ENCODE measurements around the gene FES. TPM values are rescaled to one million over a fixed set of nuclear protein-coding genes. Genes with fewer than 3 reads are reported as not detected.
"Not testable (repeated sequence)": the region's sequence is repeated elsewhere in the genome, so short reads cannot be mapped to it uniquely, and the experiment has no call there.

FES gene
- total RNA-seq, 2 experiments from 2014 or later: 2.1 to 2.5 TPM

DNA sequence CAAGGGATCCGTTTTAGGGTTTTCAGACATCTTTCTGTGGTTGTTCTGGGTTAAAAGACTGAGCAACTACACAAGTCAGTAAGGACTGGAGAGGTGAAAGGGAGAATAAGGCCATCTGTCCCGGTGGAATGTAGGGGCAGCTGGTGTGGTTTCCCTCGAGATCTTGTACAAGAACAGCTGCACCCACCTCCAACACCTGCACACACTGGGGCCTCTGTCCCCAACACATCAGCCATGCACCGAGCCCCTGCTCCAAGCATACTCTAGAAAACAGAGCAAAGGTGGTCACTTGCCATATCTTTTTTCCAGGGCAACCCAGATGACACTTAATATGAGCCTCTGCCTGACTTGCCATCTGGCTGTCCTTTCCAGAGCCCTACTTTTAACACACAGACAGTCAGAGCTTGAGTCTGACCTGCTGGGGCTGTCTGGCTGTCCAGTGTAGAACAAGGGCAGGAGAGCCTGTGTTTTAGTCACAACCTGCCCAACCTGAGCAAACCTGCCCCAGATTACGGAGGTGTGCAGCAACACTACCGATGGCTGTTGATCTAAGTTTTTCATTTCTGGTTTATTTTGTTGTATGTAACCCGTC, 31.0 kb downstream of the FES start:
- DNase-seq: no peak
- Mint-ChIP-seq H3K9me3 (no peaks in the 10 kb centered on the region), H3K4me3 (no peak overlapping the region), H3K27me3 (no peaks in the 10 kb centered on the region), H3K4me1 (no peaks in the 10 kb centered on the region), H3K36me3 (peaks cover 13% of the 10 kb centered on the region), H3K27ac (no peak overlapping the region)

DNA sequence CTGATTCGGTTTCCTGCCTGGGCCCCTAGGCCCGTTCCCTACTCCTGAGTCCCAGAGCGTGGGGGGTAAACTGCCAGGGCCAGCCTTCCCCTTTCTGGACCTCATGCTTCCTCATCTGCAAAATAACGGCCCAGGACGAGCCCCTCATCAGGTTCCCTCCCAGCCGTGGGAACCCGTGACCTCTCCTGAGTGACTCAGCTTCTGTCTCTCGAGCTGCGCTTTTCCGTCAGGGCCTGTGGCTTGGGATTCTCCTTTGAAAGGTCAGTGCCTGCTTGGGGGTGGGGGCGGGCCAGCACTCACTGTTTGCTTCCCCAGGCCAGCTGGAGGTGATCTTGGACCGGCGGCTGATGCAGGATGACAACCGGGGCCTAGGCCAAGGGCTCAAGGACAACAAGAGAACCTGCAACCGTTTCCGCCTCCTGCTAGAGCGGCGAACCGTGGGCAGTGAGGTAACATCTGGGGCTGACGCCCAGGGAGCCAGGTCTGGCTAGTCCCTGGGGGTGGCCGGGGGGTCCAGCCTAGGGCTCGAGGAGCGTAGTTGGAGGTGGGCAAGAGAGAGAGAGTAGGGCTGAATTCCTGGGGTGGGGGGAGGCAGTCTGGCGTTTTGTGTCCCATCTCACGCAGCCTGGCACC, 31.6 kb downstream of the FES start:
- no peaks in the 10 kb centered on the region for H3K9me3 Mint-ChIP-seq
- H3K4me3 Mint-ChIP-seq: no peak overlapping the region
- H3K4me1 Mint-ChIP-seq: no peaks in the 10 kb centered on the region
- no peak overlapping the region for H3K27ac Mint-ChIP-seq
- H3K36me3 Mint-ChIP-seq: peaks cover 13% of the 10 kb centered on the region
- no peaks in the 10 kb centered on the region for H3K27me3 Mint-ChIP-seq
- no peak for DNase-seq

DNA sequence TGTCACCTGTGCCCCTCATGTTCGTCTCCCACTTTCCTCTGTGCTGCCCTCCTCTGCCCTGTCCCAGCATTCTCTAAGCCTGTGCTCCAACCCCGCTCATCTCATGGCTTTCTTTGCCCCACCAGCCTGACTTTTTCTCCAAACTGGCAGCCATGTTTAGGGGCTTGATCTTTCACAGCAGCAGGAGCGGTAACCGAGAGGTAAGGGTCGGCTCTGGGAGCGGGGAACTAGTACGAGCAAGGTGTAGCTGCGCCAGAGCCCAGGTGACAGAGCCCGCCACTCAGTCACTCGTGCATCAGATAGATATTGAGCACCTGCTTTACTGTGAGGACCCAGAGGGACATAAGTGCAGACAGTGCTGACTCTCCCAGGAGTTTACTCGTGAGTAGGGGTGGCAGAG, 32.2 kb downstream of the FES start:
- DNase-seq: no peak
- Mint-ChIP-seq H3K36me3 (peaks cover 16% of the 10 kb centered on the region), H3K9me3 (no peaks in the 10 kb centered on the region), H3K4me3 (no peak overlapping the region), H3K27me3 (no peaks in the 10 kb centered on the region), H3K27ac (no peak overlapping the region), H3K4me1 (no peaks in the 10 kb centered on the region)

DNA sequence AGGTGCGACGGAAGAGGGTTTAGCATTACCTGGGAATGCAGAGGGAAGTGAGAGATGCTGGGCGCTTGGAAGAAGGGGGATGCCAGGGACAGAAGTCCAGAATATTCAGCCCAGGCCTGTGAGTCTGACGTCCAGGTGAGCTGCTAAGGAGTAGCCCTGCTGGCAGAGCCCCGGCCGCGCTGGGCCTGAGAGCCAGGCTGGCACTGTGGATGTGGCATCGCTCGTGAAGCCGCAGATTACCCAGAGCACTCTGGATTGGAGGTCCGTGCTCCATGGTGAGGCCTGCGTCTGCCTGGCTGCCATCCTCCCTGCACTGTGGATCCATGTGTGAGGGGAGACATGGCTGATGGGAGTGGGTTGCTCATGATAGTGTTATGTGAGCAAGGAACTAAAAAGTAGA, 33.3 kb downstream of the FES start:
- no peak for DNase-seq
- Mint-ChIP-seq H3K27ac (no peak overlapping the region), H3K4me1 (no peaks in the 10 kb centered on the region), H3K36me3 (peaks cover 19% of the 10 kb centered on the region), H3K4me3 (no peak overlapping the region), H3K9me3 (no peaks in the 10 kb centered on the region), H3K27me3 (no peaks in the 10 kb centered on the region)

DNA sequence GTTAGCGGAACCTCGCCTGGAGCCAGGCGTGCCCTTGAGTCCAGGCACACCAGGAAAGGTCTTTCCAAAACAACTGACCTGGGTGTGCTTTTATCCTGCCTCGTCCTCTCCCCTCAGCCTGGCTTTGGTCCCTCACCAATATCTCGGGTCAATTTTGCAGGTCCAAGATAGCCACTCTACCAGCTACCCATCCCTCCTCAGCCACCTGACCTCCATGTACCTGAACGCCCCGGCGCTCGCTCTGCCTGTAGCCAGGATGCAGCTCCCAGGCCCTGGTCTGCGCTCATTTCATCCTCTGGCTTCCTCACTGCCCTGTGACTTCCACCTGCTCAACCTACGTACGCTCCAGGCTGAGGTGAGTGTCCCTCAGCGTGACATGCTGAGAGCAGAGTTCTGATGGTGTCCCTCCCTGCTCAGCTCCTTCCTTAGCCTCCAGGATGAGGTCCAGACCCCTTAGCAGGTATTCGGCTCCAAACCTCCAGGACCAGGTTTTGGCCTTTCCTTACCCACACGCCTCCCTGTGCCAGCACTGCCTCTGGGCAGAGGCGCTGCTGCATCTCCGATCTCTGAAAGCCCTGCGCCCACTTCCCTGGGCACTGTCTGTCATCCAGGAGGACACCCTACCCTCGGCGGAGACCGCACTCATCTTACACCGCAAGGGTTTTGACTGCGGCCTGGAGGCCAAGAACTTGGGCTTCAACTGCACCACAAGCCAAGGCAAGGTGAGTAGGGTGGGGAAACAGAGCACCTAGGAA, 33.9 kb downstream of the FES start:
- DNase-seq: no peak
- Mint-ChIP-seq H3K36me3 (peaks cover 19% of the 10 kb centered on the region), H3K27ac (no peak overlapping the region), H3K4me3 (no peak overlapping the region), H3K27me3 (no peaks in the 10 kb centered on the region), H3K4me1 (peaks cover 2% of the 10 kb centered on the region), H3K9me3 (no peaks in the 10 kb centered on the region)

DNA sequence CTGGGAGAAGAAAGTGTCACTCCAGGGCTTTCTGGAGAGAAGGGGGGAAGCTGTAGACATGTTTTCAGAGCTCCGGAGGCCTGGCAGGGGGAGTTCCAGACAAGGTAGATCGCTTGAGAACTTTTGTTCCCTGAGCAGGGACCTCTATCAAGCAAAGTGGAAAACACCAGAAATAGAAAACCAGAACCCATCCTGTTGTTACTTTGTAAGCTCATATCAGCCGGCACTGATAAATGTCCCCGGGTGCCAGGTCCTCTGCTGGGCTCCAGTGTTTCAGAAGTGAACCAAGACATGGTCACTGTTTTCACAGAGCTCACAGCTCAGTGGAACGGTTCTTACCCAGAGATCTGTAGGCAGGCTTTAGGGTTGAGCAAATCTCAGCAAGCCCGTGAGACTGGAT, 34.5 kb downstream of the FES start:
- Mint-ChIP-seq H3K9me3 (no peaks in the 10 kb centered on the region), H3K27me3 (no peaks in the 10 kb centered on the region), H3K4me1 (peaks cover 2% of the 10 kb centered on the region), H3K36me3 (peaks cover 19% of the 10 kb centered on the region), H3K27ac (no peak overlapping the region), H3K4me3 (no peak overlapping the region)
- DNase-seq: no peak

DNA sequence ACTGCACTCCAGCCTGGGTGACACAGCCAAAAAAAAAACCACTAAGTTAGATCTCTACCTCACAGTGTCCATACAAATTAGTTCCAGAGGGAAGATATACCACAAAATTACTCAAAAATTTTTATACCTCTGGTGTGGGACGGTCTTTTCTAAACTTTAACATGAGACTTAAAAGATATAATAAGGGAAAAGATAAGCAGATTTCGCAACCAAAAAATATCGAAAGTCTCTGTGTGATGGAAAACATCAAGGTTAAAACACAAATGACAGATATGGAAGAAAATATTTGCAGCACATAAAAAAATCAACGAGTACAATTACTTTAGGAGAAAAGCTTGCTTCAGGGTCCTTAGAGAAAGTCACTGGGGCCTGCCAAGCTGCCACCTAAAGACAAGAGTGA, 37.6 kb downstream of the FES start:
- Mint-ChIP-seq H3K9me3 (no peaks in the 10 kb centered on the region), H3K4me3 (no peak overlapping the region), H3K36me3 (peaks cover 16% of the 10 kb centered on the region), H3K27me3 (no peaks in the 10 kb centered on the region), H3K4me1 (peaks cover 7% of the 10 kb centered on the region), H3K27ac (no peak overlapping the region)
- DNase-seq: no peak

DNA sequence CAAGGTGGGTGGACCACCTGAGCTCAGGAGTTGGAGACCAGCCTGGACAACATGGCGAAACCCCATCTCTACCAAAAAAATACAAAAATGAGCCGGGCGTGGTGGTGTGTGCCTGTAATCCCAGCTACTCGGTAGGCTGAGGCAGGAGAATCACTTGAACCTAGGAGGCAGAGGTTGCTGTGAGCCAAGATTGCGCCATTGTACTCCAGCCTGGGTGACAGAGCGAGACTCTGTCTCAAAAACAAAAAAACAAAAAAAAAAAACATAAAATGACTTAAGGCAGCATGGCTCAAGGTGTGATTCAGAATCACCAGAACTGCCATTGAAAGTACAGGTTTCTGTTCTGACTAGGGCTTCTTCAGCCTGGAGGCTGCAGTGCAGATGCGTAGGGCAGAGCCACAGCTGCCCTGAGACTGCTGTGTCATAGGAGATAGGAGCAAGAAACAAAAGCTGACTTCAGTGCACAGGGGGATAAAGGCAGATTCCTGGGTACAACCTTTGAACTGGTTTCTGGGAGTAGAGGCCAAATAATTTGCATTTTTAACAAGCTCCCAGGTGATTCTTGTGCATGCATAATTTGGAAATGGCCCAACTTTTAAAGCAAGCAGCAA, 38.5 kb downstream of the FES start:
- not testable (repeated sequence) for DNase-seq

DNA sequence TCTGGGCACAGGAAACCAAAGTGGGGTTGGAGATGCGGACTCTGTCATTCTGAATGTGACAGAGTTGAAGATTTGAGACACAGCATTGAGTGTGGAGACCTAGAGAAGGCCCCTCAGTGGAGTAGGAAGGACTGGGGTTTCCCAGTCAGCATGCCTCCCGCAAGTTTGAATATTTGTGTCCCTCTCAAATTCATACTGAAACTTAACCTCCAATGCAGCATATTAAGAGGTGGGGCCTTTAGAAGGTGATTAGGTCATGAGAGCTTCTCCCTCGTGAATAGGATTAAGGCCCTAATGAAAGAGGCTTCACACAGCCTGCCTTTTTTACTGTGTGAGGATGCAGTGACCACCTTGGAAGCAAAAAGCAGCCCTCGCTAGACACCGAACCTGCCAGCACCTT, 40.1 kb downstream of the FES start:
- H3K27ac Mint-ChIP-seq: peak overlapping the region; percentile 26

More for the DNA sequence above, 38.5 kb downstream of the FES start:
- H3K27ac Mint-ChIP-seq, H3K27me3 Mint-ChIP-seq, H3K4me1 Mint-ChIP-seq, H3K9me3 Mint-ChIP-seq, H3K4me3 Mint-ChIP-seq: not testable (repeated sequence)
- H3K36me3 Mint-ChIP-seq: peaks cover 16% of the 10 kb centered on the region

DNA sequence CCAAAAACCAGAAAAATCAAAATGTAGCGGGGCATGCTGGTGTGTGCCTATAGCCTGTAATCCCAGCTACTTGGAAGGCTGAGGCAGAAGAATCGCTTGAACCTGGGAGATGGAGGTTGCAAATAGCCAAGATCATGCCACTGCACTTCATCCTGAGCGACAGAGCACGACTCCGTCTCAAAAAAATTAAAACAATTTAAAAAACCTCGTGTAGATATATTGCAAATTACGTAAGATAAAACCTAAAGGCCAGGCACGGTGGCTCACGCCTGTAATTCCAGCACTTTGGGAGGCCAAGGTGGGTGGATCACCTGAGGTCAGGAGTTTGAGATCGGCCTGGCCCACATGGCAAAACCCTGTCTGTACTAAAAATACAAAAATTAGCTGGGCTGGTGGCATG, 42.5 kb downstream of the FES start:
- H3K4me3 Mint-ChIP-seq, H3K27me3 Mint-ChIP-seq, H3K9me3 Mint-ChIP-seq, DNase-seq, H3K27ac Mint-ChIP-seq: not testable (repeated sequence)
- H3K4me1 Mint-ChIP-seq: peaks cover 31% of the 10 kb centered on the region
- peaks cover 10% of the 10 kb centered on the region for H3K36me3 Mint-ChIP-seq

More for the DNA sequence above, 40.1 kb downstream of the FES start:
- Mint-ChIP-seq H3K9me3 (no peaks in the 10 kb centered on the region), H3K4me1 (peaks cover 15% of the 10 kb centered on the region), H3K27me3 (no peaks in the 10 kb centered on the region), H3K4me3 (no peak overlapping the region), H3K36me3 (peaks cover 9% of the 10 kb centered on the region)
- no peak for DNase-seq

DNA sequence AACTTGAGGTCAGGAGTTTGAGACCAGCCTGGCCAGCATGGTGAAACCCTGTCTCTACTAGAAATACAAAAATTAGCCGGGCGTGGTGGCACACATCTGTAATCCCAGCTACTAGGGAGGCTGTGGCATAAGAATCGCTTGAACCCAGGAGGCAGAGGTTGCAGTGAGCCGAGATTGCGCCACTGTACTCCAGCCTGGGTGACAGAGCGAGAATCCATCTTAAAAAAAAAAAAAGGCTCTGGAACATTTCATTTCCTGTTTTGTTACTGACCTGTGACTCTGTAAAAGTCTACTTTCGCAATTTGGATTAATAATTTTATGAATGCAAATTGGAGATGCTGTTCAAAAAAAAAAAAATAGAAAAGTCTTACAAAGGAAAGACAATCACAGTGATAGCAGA, 43.8 kb downstream of the FES start:
- H3K27ac Mint-ChIP-seq, H3K36me3 Mint-ChIP-seq, H3K27me3 Mint-ChIP-seq, DNase-seq, H3K9me3 Mint-ChIP-seq: not testable (repeated sequence)
- H3K4me1 Mint-ChIP-seq: peaks cover 33% of the 10 kb centered on the region
- H3K4me3 Mint-ChIP-seq: peak overlapping the region; percentile 42

DNA sequence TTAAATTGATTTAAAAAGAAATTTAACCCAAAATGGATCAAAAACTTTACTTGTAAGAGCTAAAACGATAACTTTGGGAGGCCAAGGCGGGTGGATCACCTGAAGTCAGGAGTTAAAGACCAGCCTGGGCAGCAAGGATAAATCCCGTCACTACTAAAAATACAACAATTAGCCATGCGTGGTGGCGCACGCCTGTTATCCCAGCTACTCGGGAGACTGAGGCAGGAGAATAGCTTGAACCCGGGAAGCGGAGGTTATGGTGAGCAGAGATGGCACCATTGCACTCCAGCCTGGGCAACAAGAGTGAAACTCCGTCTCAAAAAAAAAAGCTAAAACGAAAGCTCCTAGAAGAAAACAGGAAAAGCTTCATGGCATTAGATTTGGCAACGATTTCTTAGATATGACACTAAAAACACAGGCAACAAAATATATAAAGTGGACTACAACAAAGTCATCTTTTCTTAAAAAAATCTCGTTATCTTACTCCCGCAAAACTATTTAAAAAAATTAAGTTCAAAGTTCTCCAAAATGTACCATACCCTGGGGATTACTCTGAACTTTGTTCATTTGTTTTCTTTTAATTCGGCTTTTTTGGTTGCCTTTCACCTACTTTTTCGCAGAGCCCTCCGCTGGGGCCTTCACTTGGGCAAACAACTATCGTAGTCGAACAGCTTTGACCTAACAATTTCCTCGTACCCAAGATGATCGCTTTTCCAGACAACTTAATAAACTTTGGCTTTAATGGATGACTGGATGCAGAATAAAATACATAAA, 45.1 kb downstream of the FES start:
- peak overlapping the region; percentile 98 for H3K4me3 Mint-ChIP-seq
- H3K36me3 Mint-ChIP-seq: peaks cover 9% of the 10 kb centered on the region
- H3K4me1 Mint-ChIP-seq: peaks cover 37% of the 10 kb centered on the region
- DNase-seq: no peak
- H3K9me3 Mint-ChIP-seq: no peaks in the 10 kb centered on the region
- H3K27ac Mint-ChIP-seq: peak overlapping the region; percentile 99
- no peaks in the 10 kb centered on the region for H3K27me3 Mint-ChIP-seq

DNA sequence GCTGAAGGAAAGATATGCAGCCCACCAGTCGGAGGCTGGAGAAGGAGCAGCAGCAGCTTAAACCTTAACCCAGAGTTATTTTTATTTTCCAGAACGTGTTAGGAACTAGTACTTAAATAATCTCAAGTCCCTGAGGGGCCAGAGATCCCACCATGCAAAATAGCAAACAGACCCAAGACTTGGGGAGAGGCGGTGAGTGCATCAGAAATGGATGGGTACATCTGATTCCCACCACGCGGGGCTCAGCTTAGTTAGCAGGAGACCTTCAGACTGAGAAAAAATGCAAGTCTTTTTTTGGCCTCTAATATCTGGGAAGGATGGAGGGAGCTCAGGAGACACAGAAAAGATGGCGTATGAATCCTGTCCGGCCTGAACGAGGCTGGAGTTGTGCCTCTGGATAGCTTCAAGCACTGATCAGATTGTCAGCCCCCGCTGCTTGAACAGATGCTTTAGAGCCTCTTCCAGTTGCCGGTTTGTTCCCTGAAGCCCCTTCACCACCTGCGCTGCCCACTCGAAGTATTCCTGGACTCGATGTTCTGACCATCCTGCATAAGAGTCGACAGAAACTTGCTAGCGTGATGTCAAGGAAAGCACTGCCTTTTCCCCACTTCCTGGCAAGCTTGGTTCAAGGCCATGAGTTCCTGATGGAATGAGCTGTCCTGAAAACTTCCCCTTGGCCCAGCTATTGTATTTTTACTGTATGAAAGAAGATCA, 46.7 kb downstream of the FES start:
- DNase-seq: no peak
- H3K36me3 Mint-ChIP-seq: peaks cover 10% of the 10 kb centered on the region
- H3K4me3 Mint-ChIP-seq: peak overlapping the region; percentile 98
- no peaks in the 10 kb centered on the region for H3K27me3 Mint-ChIP-seq
- no peaks in the 10 kb centered on the region for H3K9me3 Mint-ChIP-seq
- H3K27ac Mint-ChIP-seq: peak overlapping the region; percentile 99
- H3K4me1 Mint-ChIP-seq: peaks cover 40% of the 10 kb centered on the region

DNA sequence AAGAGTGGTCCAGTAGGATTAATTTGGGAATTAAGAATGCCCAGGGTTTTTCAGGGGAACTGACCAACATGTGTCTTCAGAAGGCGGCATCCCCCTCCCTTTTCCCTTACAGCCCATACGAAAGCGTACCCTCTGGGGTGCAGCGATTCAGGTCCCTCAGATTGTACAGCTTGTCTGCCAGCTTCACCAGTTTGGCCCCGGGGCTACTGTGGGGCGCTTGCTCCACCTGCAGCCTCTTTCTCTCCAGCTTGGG, 47.2 kb downstream of the FES start:
- H3K36me3 Mint-ChIP-seq: peaks cover 15% of the 10 kb centered on the region
- peaks cover 45% of the 10 kb centered on the region for H3K4me1 Mint-ChIP-seq
- no peaks in the 10 kb centered on the region for H3K9me3 Mint-ChIP-seq

More for the DNA sequence above, 47.2 kb downstream of the FES start:
- Mint-ChIP-seq H3K27ac (peak overlapping the region; percentile 99), H3K4me3 (peak overlapping the region; percentile 98), H3K27me3 (no peaks in the 10 kb centered on the region)
- DNase-seq: no peak
